ENCODE results near the gene CPT2.

CPT2 gene

GRCh38 chr1:53220171-53220961 is 23.7 kb downstream of the CPT2 start, which contains the start of gene CZIB:
CZIB (minus strand) TSS chr1:53220634; CDS start chr1:53220575, 59 bp downstream.
- DNase-seq: peak; percentile 93

- no peak for DNase-seq
These were observed 24.3 kb downstream of the CPT2 start for GRCh38 chr1:53220962-53221286.

- no peak for DNase-seq
These were observed 41.0 kb downstream of the CPT2 start for GRCh38 chr1:53237638-53238037.

GRCh38 chr1:53238197-53239155 is 41.9 kb downstream of the CPT2 start, which contains the start of gene MAGOH:
MAGOH (minus strand) TSS chr1:53238518; CDS start chr1:53238448, 70 bp downstream.
- DNase-seq: peak; percentile 96

DNA sequence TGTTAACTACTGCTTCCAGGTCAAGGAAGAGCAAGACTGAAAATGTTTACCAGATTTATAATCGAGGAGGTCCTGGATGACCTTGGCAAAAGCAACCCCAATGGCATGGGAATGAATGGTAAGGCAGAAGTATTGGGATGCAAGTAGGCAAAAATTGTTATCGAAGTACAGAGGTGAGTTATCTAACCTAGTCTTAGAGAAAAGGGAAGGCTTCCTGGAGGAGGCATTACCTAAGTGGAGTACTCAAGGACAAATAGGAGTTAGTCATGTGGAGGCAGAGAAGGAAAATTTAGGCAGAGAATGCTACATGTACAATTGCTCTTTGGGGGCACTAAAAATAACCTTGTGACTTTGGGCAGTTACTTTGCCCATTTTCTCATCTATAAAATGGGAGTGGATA is 45.2 kb downstream of the CPT2 start:
- no peak for DNase-seq

GRCh38 chr1:53242381-53242780 is 45.8 kb downstream of the CPT2 start:
- DNase-seq: no peak

DNA sequence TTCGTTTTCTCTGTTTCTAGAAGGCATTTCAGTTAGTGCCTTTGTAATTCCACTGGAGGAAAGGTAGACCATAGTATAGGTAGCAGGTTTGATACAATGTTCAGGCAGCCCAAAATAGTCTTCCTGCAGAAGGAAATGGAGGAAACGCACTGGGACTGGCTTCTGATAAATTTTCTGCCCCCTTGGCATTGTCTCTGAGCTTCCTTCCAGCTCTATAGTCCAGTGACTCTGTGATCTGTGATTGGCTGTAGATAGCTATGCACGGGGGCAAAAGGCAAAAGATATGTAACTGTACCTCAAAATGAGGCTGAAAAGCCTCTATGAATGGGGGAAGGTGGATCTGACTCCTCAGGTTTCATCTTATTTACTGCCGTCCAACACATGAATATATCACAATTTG is 47.5 kb downstream of the CPT2 start:
- DNase-seq: no peak

GRCh38 chr1:53246261-53247134 is 49.9 kb downstream of the CPT2 start:
- DNase-seq: no peak

- DNase-seq: no peak
These were observed 53.1 kb downstream of the CPT2 start for GRCh38 chr1:53249706-53250105.

DNA sequence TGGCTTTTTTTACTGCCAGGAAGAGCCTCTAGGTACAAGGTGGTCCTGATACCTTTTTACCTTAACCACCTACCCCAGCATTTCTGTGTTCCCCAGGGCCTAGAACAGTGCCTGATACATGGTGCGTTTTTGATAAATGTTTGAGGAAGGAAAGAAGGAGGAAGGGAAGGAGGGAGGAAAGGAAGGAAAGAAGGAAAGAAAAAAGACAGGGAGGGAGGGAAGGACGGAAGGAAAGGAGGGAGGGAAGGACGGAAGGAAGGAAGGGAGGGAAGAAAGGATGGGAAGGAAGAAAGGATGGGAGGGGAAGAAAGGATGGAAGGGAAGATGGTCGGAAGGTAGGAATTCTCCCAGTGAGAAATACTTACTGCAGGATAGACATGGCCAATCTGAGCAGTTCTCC is 53.7 kb downstream of the CPT2 start:
- DNase-seq: no peak

GRCh38 chr1:53254011-53254640 is 57.5 kb downstream of the CPT2 start:
- DNase-seq: no peak

DNA sequence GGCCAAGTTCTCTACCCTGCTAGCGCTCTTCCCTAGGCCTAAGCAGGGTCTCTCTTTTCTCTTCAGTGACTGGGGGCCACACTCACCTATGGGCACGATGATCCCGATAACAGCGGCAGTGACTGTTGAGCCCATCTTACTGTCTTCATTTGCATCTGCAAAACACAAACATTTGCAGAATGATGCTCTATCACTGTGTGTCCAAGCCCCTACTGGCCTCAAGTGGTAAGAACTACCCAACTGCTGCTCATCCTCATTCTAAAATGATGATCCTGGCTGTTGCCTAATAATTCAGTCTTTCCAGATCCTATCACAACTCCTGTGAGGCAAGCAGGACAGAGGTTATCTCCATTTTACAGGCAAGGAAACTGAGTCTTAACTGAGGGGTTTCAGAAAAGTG is 58.4 kb downstream of the CPT2 start:
- no peak for DNase-seq

DNA sequence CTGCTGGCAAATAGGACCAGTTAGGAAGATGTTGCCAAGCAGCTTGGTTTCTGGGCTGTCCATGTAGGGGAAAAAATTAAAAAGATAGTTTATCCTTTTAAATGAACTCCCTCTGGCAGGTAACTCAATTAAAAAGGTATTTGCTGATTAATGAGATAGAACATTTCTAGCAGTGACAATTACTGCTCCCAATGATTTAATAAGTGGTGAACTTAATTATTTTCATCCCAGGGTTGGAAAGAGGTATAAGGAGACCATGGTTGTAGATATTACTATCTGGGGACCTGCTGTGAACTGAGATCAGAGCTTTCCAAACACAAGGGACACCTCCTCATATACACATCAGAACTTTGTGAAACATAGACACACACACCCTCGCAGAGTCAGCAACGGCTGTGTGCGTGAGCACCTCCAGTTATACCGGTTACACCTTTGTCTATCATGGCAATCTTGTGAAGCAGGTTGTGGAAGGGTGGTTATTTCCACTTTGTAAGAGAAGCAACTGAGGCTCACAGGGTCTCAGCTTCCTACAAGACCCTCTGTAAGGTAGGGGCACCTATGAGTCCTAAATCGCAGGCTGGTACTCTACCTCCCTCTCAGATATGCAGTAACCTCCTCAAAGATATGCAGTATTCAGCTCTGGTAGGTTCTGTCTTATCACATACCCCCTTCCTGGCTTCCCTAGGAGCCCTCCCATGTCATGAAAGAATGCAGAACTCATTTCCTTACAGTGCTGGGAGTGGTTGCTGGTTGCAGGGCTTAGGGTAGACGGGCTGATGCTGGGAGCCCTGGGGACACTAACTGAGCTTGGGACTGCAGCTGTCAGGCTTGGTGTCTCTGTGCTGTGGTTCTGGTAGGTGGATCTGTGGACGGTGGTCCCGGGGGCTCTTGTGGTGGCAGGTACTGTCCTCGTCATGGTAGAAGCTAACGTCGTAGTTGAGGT is 60.2 kb downstream of the CPT2 start:
- no peak for DNase-seq

DNA sequence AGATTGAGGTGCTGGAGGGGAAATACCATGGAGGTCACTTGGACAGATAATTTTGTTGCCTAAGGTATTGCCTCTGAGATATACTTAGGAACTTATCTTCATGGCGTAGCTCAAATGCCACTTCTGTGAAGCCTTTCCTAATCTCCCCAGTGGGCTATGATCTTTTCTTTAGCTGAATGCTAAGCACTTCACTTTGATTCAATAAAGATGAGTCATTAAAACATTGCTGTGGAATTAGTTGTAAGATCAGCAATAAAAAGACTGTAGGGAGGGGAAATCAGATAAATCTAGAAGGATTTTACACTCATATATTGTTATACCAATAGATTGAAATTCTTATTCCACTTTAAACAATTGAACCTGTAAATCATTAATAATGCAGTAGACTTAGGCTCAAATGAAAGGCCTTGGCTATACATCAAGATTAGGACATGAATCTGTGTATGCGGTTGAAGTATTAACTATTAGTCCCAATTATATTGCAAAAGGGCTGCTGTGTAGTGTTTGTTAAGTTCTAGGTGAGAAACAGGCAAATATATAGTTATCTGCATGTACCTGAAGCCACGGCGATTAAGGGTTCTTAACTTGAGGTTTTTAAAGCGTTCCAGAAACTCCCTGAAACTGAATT is 60.9 kb downstream of the CPT2 start:
- no peak for DNase-seq

DNA sequence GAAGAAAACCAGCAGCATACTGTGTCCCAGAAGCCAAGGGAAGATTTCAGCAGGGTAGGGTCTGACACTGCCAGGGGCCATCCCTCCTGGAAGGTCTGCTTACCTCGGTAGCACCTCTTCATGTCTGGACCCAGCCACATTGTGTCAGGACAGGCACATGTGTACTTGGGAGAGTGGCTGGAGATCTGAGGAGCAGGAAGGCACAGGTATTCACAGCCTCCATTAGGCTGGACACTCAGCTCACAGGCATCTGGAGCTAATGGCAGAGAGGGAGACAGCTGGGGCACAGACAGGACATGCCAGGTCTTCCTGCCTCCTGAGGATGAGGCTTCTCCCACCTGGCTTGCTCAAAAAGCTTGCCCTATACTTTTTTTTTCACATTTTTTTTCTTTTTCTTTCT is 61.6 kb downstream of the CPT2 start:
- no peak for DNase-seq

DNA sequence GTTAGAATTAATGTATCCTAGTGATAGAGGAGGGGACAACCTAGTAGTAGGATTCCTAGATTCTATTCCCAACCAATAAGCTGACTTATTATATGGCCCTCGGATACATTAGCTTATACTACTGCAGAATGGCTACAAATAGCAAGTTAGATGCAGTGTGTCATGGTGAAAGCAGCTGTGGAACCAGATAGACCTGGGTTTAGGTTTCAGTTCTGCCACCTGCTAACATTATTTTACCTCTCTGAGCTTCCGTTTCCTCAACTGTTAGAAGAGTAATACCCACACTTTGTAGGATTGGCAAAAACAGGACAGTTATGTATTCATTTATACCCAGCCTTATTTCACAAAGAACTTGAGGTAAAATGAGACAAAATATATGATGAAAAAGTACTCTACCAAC is 63.3 kb downstream of the CPT2 start:
- no peak for DNase-seq

- DNase-seq: no peak
These were observed 64.1 kb downstream of the CPT2 start for GRCh38 chr1:53260631-53261247.

GRCh38 chr1:53262000-53262399 is 65.4 kb downstream of the CPT2 start:
- no peak for DNase-seq
